HepG2 (cell line): Measurements from ENCODE around the gene CNTF. TPM values are rescaled to one million over a fixed set of nuclear protein-coding genes. Genes with fewer than 3 reads are reported as not detected.

Source experiments
- ATAC-seq: fragments of 200-7000 bp; cut with Tn5 transposase; 3 replicates; pipeline ENCODE4 v1.9.1; 2020; ENCODE audit warnings: mild to moderate bottlenecking, moderate library complexity
- BruUV-seq: library from RNA; stranded (reverse); fragments of 400-500 nt; replicated peaks from 2 replicates; lab custom pipeline; 2021; lab: Mats Ljungman, UMichigan
- CTCF ChIA-PET: fragments of 300-600 bp; formaldehyde crosslinking; extraction: SDS; loops from one replicate; lab custom pipeline; 2021; ENCODE audit warnings: low total read pairs, inconsistent platforms, low intra/inter-chr PET ratio; lab: Yijun Ruan, JAX
- POLR2A ChIA-PET: fragments of 350-600 bp; sonication (Branson Sonifier 250); formaldehyde crosslinking; loops from one replicate; lab custom pipeline; 2020; ENCODE audit warnings: antibody characterized with exemption, inconsistent platforms; lab: Yijun Ruan, JAX
- DNase-seq: peaks from one replicate; pipeline ENCODE4 v3.0.0-alpha.2; 2015; ENCODE audit warnings: low spot score
- FAIRE-seq: peaks from 3 replicates; lab custom pipeline; 2011; peaks lifted over from hg19 to GRCh38; lab: Jason Lieb, UNC
- H2AFZ ChIP-seq: one replicate; pipeline ENCODE4 v1.6.1; 2011; ENCODE audit warnings: low read length, inconsistent platforms
- H3K27ac ChIP-seq: fragments of 300-600 bp; 3 replicates; pipeline ENCODE4 v1.8.0; 2011; ENCODE audit warnings: mixed run types, mild to moderate bottlenecking, mixed read lengths, low read length, inconsistent platforms; ENCODE audit not compliant: insufficient read depth; ENCODE audit errors: extremely low read length
- H3K27me3 ChIP-seq, 2 experiments: fragments of 200-600 bp in 1 of 2; 2 replicates in 1 of 2; 3 replicates in 1 of 2; pipeline versions ENCODE4 v1.6.0 to v1.8.0; 2011; ENCODE audit warnings: low read length in 2 of 2, mild to moderate bottlenecking in 2 of 2, moderate library complexity in 2 of 2, inconsistent platforms in 1 of 2; ENCODE audit not compliant: insufficient read depth in 2 of 2, control insufficient read depth in 1 of 2
- H3K36me3 ChIP-seq, 2 experiments: fragments of 200-600 bp in 1 of 2; replicated peaks in 1 of 2; 2 replicates in 1 of 2; 3 replicates in 1 of 2; pipeline versions ENCODE4 v1.5.1 to v1.8.0; 2011; ENCODE audit warnings: low read length in 2 of 2, inconsistent platforms in 1 of 2; ENCODE audit not compliant: insufficient read depth in 2 of 2, control insufficient read depth in 1 of 2
- H3K4me1 ChIP-seq: 2 replicates; pipeline ENCODE4 v1.5.1; 2012; ENCODE audit warnings: low read length, inconsistent platforms; ENCODE audit not compliant: insufficient read depth
- H3K4me2 ChIP-seq: 2 replicates; pipeline ENCODE4 v1.6.0; 2011; ENCODE audit warnings: low read depth, low read length, inconsistent platforms
- H3K4me3 ChIP-seq, 3 experiments: fragments of 200-600 bp in 1 of 3; sonication (generic), shearing (Covaris generic) in 1 of 3; replicated peaks in 1 of 3; 2 replicates each; pipeline ENCODE4 v1.5.1; 2011 to 2016; ENCODE audit warnings: low read length in 3 of 3, inconsistent platforms in 2 of 3, low read depth in 2 of 3, mild to moderate bottlenecking in 2 of 3, control low read depth in 1 of 3, mixed read lengths in 1 of 3; ENCODE audit not compliant: insufficient read depth in 1 of 3
- H3K79me2 ChIP-seq: one replicate; pipeline ENCODE4 v1.6.1; 2011; ENCODE audit warnings: low read length, inconsistent platforms; ENCODE audit not compliant: insufficient read depth
- H3K9ac ChIP-seq: 2 replicates; pipeline ENCODE4 v1.6.0; 2011; ENCODE audit warnings: mild to moderate bottlenecking, low read depth, low read length, inconsistent platforms; ENCODE audit not compliant: insufficient read depth
- H3K9me3 ChIP-seq: 2 replicates; pipeline ENCODE4 v1.5.1; 2012; ENCODE audit warnings: mild to moderate bottlenecking, low read length
- H4K20me1 ChIP-seq: 2 replicates; pipeline ENCODE4 v1.6.0; 2011; ENCODE audit warnings: inconsistent platforms, mild to moderate bottlenecking, low read length, moderate library complexity; ENCODE audit not compliant: insufficient read depth
- KLF12 ChIP-seq: sonication (generic); formaldehyde crosslinking; IDR thresholded peaks from 2 replicates; pipeline ENCODE4 v1.4.0; 2020; ENCODE audit warnings: missing genetic modification reagents, borderline replicate concordance
- ONECUT2 ChIP-seq: sonication (generic); formaldehyde crosslinking; IDR thresholded peaks from 2 replicates; pipeline ENCODE4 v1.4.0; 2020; ENCODE audit warnings: missing genetic modification reagents
- PCBP1 ChIP-seq: fragments of 200-400 bp; formaldehyde crosslinking; IDR thresholded peaks from 2 replicates; pipeline ENCODE4 v1.6.1; 2017; ENCODE audit warnings: mild to moderate bottlenecking, low read depth, low read length, borderline replicate concordance
- RAD21 ChIP-seq: fragments of 450-650 bp; formaldehyde crosslinking; IDR thresholded peaks from 2 replicates; pipeline ENCODE4 v1.5.0; 2020; ENCODE audit warnings: mild to moderate bottlenecking
- SMC3 ChIP-seq: IDR thresholded peaks from 2 replicates; pipeline ENCODE4 v1.6.1; 2011; ENCODE audit warnings: low read length, improper control_type of control experiment
- SOX5 ChIP-seq: IDR thresholded peaks from 2 replicates; pipeline ENCODE4 v1.6.1; 2016; ENCODE audit warnings: borderline replicate concordance
- STAG1 ChIP-seq: sonication (generic); formaldehyde crosslinking; IDR thresholded peaks from 2 replicates; pipeline ENCODE4 v1.4.0; 2020; ENCODE audit warnings: missing genetic modification reagents
- WGBS: methylation state at CpG from one replicate; pipeline ENCODE4 v1.1.6; 2017; ENCODE audit warnings: low lambda C conversion rate; 5-methylcytosine and 5-hydroxymethylcytosine counted together
- in situ Hi-C: cut with HindIII; loops from 2 replicates; pipeline ENCODE4 v1.10.0; 2017; ENCODE audit warnings: low pct_unique_long_range_greater_than_20kb; ENCODE audit not compliant: extremely low pct_ligation_motif_present
- intact Hi-C: fragments of 100-400 bp; cut with micrococcal nuclease; formaldehyde crosslinking; loops from one replicate; pipeline ENCODE4 v1.10.0; 2022; ENCODE audit not compliant: unreplicated experiment
- polyA plus RNA-seq, 8 experiments: library from polyadenylated mRNA; depleted of rRNA in 3 of 8; stranded (reverse) in 7 of 8; unstranded in 1 of 8; fragments of >200 nt; fragmentation: Illumina TruSeq in 4 of 8; extraction: Trizol in 4 of 8; gene quantifications; 2 replicates each; pipeline versions ENCODE4 v1.2.1 to v1.2.3, GENCODE V29; 2011 to 2016; ENCODE audit warnings: low read depth in 4 of 8, missing spikeins in 1 of 8, mixed read lengths in 1 of 8; ENCODE audit not compliant: insufficient read depth in 1 of 8
- total RNA-seq, 5 experiments: library from RNA; depleted of rRNA; stranded (reverse); fragments of >200 nt; fragmentation: Illumina TruSeq; extraction: Trizol; gene quantifications; 2 replicates each; pipeline ENCODE4 v1.2.3, GENCODE V29; 2016; ENCODE audit warnings: low read depth in 1 of 5
- TF ChIP-seq, protein P1 (sequence below): sonication (generic); formaldehyde crosslinking; IDR thresholded peaks from 2 replicates; pipeline ENCODE4 v1.5.0; 2020; ENCODE audit warnings: mild to moderate bottlenecking, missing genetic modification reagents, moderate library complexity
- TF ChIP-seq, protein P2 (sequence below): sonication (generic); formaldehyde crosslinking; IDR thresholded peaks from 2 replicates; pipeline ENCODE4 v1.4.0; 2020; ENCODE audit warnings: missing genetic modification reagents
- TF ChIP-seq, protein P3 (sequence below): sonication (generic); formaldehyde crosslinking; IDR thresholded peaks from 2 replicates; pipeline ENCODE4 v1.4.0; 2020; ENCODE audit warnings: missing genetic modification reagents, mild to moderate bottlenecking, borderline replicate concordance
- TF ChIP-seq, protein P4 (sequence below): IDR thresholded peaks from 2 replicates; pipeline ENCODE4 v1.6.1; 2016; ENCODE audit warnings: missing compliant biosample characterization, missing genetic modification reagents, borderline replicate concordance

CNTF gene
- total and polyA plus RNA-seq, 2 of the 13 experiments (the other 11 are each of a cell fraction or from before 2014, with no cell fraction given): 0.51 to 2.3 TPM

DNA sequence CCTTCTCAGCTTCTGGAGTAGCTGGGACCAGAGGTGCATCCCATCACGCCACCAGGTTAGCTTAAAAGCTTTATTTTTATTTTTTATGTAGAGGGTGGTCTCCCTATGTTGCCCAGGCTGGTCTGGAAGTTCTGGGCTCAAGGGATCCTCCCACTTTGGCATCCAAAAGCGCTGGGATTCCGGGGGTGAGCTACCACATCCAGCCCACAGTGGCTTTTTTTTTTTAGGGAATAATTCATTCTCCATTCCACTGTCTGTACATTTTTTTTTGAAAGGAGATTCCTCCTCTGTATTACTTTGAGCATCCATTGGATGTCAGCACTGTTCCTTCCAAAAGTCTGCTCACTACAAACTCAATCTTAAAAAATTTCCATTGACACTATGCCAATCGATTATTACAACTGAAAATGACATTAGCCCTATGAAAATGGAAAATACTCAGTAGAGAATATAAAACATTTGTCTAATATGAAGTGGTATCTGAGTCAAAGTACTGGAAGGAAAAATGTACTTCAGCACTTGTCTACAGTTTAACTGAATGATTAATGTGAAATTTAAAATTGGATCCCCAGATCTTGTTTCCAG, 45.5 kb upstream of the CNTF start:
- ChIA-PET POLR2A (interaction anchor here (0.9 to 3.3 kb wide), 5 partner anchors 9 to 187 kb away, joined by 3 to 18 read pairs (median 9); no protein-coding TSS in a partner anchor), CTCF (interaction anchor here (1.1 to 1.8 kb wide), 2 partner anchors 9 to 211 kb away, joined by 3 to 4 read pairs; no protein-coding TSS in a partner anchor)
- peak; percentile 12 for FAIRE-seq
- peak overlapping the region; percentile 99 for H3K27ac ChIP-seq
- H3K4me2 ChIP-seq: peak overlapping the region; percentile 78
- peak overlapping the region; percentile 74 to 98 (median 82) for H3K4me3 ChIP-seq
- peaks cover 30% of the 10 kb centered on the region for H3K79me2 ChIP-seq
- WGBS: 9% methylated on average over 4 of the region's 4 CpGs
- H3K9ac ChIP-seq: peak overlapping the region; percentile 100
- intact Hi-C loops: loop anchor here (1.0 kb wide), 2 partner anchors 41 to 52 kb away; no protein-coding TSS in a partner anchor
- H3K4me1 ChIP-seq: peaks cover 35% of the 10 kb centered on the region
- no TSS peak for BruUV-seq
- no peaks in the 10 kb centered on the region for H3K27me3 ChIP-seq
- peak; percentile 36 for DNase-seq
- in situ Hi-C loops: no loop called here
- H4K20me1 ChIP-seq: peaks cover 18% of the 10 kb centered on the region
- no peaks in the 10 kb centered on the region for H3K36me3 ChIP-seq
- H2AFZ ChIP-seq: no peak overlapping the region
- no peak for ATAC-seq
- H3K9me3 ChIP-seq: no peaks in the 10 kb centered on the region
- TF ChIP-seq, protein P1, sequence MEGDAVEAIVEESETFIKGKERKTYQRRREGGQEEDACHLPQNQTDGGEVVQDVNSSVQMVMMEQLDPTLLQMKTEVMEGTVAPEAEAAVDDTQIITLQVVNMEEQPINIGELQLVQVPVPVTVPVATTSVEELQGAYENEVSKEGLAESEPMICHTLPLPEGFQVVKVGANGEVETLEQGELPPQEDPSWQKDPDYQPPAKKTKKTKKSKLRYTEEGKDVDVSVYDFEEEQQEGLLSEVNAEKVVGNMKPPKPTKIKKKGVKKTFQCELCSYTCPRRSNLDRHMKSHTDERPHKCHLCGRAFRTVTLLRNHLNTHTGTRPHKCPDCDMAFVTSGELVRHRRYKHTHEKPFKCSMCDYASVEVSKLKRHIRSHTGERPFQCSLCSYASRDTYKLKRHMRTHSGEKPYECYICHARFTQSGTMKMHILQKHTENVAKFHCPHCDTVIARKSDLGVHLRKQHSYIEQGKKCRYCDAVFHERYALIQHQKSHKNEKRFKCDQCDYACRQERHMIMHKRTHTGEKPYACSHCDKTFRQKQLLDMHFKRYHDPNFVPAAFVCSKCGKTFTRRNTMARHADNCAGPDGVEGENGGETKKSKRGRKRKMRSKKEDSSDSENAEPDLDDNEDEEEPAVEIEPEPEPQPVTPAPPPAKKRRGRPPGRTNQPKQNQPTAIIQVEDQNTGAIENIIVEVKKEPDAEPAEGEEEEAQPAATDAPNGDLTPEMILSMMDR: peak; percentile 49
- TF ChIP-seq KLF12 (peak; percentile 12; the same call in 1 of the 2 replicates), SMC3 (peak; percentile 47), PCBP1 (no peak), ONECUT2 (peak; percentile 35; the same call in 1 of the 2 replicates), SOX5 (CRISPR knock-in tag) (0 out of 2 replicates have a peak, but pooled peaks have one; percentile 6), STAG1 (peak; percentile 47; the same call in 1 of the 2 replicates), RAD21 (peak; percentile 29; the same call in 1 of the 2 replicates)
- TF ChIP-seq, protein P2, sequence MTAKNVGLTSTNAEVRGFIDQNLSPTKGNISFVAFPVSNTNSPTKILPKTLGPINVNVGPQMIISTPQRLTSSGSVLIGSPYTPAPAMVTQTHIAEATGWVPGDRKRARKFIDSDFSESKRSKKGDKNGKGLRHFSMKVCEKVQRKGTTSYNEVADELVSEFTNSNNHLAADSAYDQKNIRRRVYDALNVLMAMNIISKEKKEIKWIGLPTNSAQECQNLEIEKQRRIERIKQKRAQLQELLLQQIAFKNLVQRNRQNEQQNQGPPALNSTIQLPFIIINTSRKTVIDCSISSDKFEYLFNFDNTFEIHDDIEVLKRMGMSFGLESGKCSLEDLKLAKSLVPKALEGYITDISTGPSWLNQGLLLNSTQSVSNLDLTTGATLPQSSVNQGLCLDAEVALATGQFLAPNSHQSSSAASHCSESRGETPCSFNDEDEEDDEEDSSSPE (CRISPR knock-in tag): no peak
- TF ChIP-seq, protein P3, sequence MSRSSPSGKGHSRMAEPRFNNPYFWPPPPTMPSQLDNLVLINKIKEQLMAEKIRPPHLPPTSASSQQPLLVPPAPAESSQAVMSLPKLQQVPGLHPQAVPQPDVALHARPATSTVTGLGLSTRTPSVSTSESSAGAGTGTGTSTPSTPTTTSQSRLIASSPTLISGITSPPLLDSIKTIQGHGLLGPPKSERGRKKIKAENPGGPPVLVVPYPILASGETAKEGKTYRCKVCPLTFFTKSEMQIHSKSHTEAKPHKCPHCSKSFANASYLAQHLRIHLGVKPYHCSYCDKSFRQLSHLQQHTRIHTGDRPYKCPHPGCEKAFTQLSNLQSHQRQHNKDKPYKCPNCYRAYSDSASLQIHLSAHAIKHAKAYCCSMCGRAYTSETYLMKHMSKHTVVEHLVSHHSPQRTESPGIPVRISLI (CRISPR knock-in tag): peak; percentile 26; the same call in 1 of the 2 replicates
- TF ChIP-seq, protein P4, sequence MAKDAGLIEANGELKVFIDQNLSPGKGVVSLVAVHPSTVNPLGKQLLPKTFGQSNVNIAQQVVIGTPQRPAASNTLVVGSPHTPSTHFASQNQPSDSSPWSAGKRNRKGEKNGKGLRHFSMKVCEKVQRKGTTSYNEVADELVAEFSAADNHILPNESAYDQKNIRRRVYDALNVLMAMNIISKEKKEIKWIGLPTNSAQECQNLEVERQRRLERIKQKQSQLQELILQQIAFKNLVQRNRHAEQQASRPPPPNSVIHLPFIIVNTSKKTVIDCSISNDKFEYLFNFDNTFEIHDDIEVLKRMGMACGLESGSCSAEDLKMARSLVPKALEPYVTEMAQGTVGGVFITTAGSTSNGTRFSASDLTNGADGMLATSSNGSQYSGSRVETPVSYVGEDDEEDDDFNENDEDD (CRISPR knock-in tag): no peak
